NCI-H345 (cell line): ENCODE measurements around the gene CHAF1A.
A peak's percentile ranks its signal among the peaks of the same experiment; 100 is the strongest.

Experiments
- DNase-seq: peaks from one replicate; lab custom pipeline; 2025; lab: John Stamatoyannopoulos, UW

The CHAF1A gene

GRCh38 chr19:4366666-4367335 lies 35.6 kb upstream of the CHAF1A start:
- no peak for DNase-seq

GRCh38 chr19:4367336-4367723 lies 35.1 kb upstream of the CHAF1A start:
- no peak for DNase-seq

GRCh38 chr19:4367781-4368127 lies 34.7 kb upstream of the CHAF1A start:
- no peak for DNase-seq

GRCh38 chr19:4368128-4368820 lies 34.2 kb upstream of the CHAF1A start:
- no peak for DNase-seq

GRCh38 chr19:4369109-4369887 lies 33.1 kb upstream of the CHAF1A start:
- no peak for DNase-seq

- DNase-seq = no peak
These were observed 32.6 kb upstream of the CHAF1A start for GRCh38 chr19:4369888-4370260.

- DNase-seq = no peak
These were observed 31.9 kb upstream of the CHAF1A start for GRCh38 chr19:4370418-4371041.

GRCh38 chr19:4371247-4372164 lies 30.9 kb upstream of the CHAF1A start:
- no peak for DNase-seq

- no peak for DNase-seq
These were observed 30.1 kb upstream of the CHAF1A start for GRCh38 chr19:4372165-4373012.

- no peak for DNase-seq
These were observed 29.4 kb upstream of the CHAF1A start for GRCh38 chr19:4373013-4373367.

GRCh38 chr19:4373601-4374497 lies 28.6 kb upstream of the CHAF1A start:
- no peak for DNase-seq

- DNase-seq = no peak
These were observed 27.8 kb upstream of the CHAF1A start for GRCh38 chr19:4374498-4375163.

GRCh38 chr19:4375164-4376027 lies 27.0 kb upstream of the CHAF1A start:
- peak; percentile 36 for DNase-seq

- DNase-seq = no peak
These were observed 26.3 kb upstream of the CHAF1A start for GRCh38 chr19:4376028-4376670.

- no peak for DNase-seq
These were observed 25.8 kb upstream of the CHAF1A start for GRCh38 chr19:4376671-4376990.

- no peak for DNase-seq
These were observed 25.3 kb upstream of the CHAF1A start for GRCh38 chr19:4376991-4377781.

- no peak for DNase-seq
These were observed 23.6 kb upstream of the CHAF1A start for GRCh38 chr19:4378886-4379285.
